GM12878 (cell line): Measurements from ENCODE around the gene METTL23. TPM values are rescaled to one million over a fixed set of nuclear protein-coding genes. Genes with fewer than 3 reads are reported as not detected.

ENCODE experiments used
- CBX5 ChIP-seq: sonication (generic); IDR thresholded peaks from 2 replicates; pipeline ENCODE4 v1.6.1; 2016; ENCODE audit warnings: low read depth, moderate library complexity, mild to moderate bottlenecking, inconsistent platforms
- CEBPB ChIP-seq, 2 experiments: fragments of 150-350 bp in 1 of 2; IDR thresholded peaks; 2 replicates each; pipeline ENCODE4 v1.6.1; 2012 to 2014; ENCODE audit warnings: low read depth in 2 of 2, low read length in 2 of 2, borderline replicate concordance in 1 of 2, inconsistent platforms in 1 of 2
- FOS ChIP-seq: IDR thresholded peaks from 3 replicates; pipeline ENCODE4 v1.6.1; 2011; ENCODE audit warnings: borderline replicate concordance; ENCODE audit not compliant: insufficient read length; ENCODE audit errors: extremely low read depth
- IRF3 ChIP-seq: fragments of 450-650 bp; IDR thresholded peaks from 2 replicates; pipeline ENCODE4 v1.6.1; 2014; ENCODE audit warnings: mild to moderate bottlenecking
- NR2C2 ChIP-seq: IDR thresholded peaks from 2 replicates; pipeline ENCODE4 v1.6.1; 2011; ENCODE audit warnings: borderline replicate concordance, low read depth; ENCODE audit not compliant: control insufficient read depth, insufficient read length
- RB1 ChIP-seq: fragments of 450-650 bp; formaldehyde crosslinking; IDR thresholded peaks from 2 replicates; pipeline ENCODE4 v1.6.1; 2017; ENCODE audit warnings: mild to moderate bottlenecking, borderline replicate concordance
- RBBP5 ChIP-seq: fragments of 200-600 bp; sonication (generic); conservative IDR thresholded peaks from 2 replicates; pipeline ENCODE4 v1.6.1; 2016
- REST ChIP-seq: IDR thresholded peaks from 2 replicates; pipeline ENCODE4 v1.6.1; 2012; ENCODE audit warnings: mild to moderate bottlenecking, low read depth, low read length
- RFX5 ChIP-seq: IDR thresholded peaks from 2 replicates; pipeline ENCODE4 v1.6.1; 2011; ENCODE audit warnings: low read depth, low read length, improper control_type of control experiment
- RUNX3 ChIP-seq: IDR thresholded peaks from 2 replicates; pipeline ENCODE4 v1.6.1; 2012; ENCODE audit warnings: low read length, inconsistent platforms
- SREBF2 ChIP-seq: IDR thresholded peaks from 2 replicates; pipeline ENCODE4 v1.6.1; 2012; ENCODE audit warnings: mild to moderate bottlenecking, low read length
- SUPT20H ChIP-seq: IDR thresholded peaks from 2 replicates; pipeline ENCODE4 v1.6.1; 2011; ENCODE audit warnings: low read depth, mild to moderate bottlenecking, low read length, moderate library complexity, borderline replicate concordance; ENCODE audit not compliant: control insufficient read depth
- ZNF217 ChIP-seq: fragments of 450-650 bp; IDR thresholded peaks from 2 replicates; pipeline ENCODE4 v1.6.1; 2017; ENCODE audit warnings: antibody characterized with exemption, mild to moderate bottlenecking
- ZNF622 ChIP-seq: fragments of 450-650 bp; IDR thresholded peaks from 2 replicates; pipeline ENCODE4 v1.6.1; 2017; ENCODE audit warnings: mild to moderate bottlenecking, inconsistent platforms
- polyA plus RNA-seq, 11 experiments: library from polyadenylated mRNA; depleted of rRNA in 4 of 11; unstranded in 6 of 11; stranded (reverse) in 5 of 11; fragments of >200 nt; fragmentation: Nextera tagmentation in 4 of 11; fragmentation: Illumina TruSeq in 1 of 11; extraction: Ambion mirVana in 4 of 11; extraction: Trizol in 1 of 11; gene quantifications; 1 replicate in 1 of 11; 2 replicates in 10 of 11; pipeline versions ENCODE4 v1.2.1 to v1.2.3, GENCODE V29; 2011 to 2016; ENCODE audit warnings: inconsistent platforms in 2 of 11, missing spikeins in 2 of 11, low read depth in 1 of 11
- total RNA-seq, 4 experiments: library from RNA; depleted of rRNA in 3 of 4; stranded (reverse); fragments of >200 nt in 3 of 4; fragmentation: Illumina TruSeq in 1 of 4; extraction: Trizol in 1 of 4; gene quantifications; 2 replicates each; pipeline versions ENCODE4 v1.2.1 to v1.2.3, GENCODE V29; 2013 to 2021
- TF ChIP-seq, protein P1 (sequence below): fragments of 450-650 bp; IDR thresholded peaks from 2 replicates; pipeline ENCODE4 v1.6.1; 2017; ENCODE audit warnings: mild to moderate bottlenecking, moderate library complexity
- TF ChIP-seq, protein P2 (sequence below), 3 experiments: IDR thresholded peaks in 2 of 3; conservative IDR thresholded peaks in 1 of 3; 2 replicates each; pipeline ENCODE4 v1.5.1; 2011; ENCODE audit warnings: low read depth in 3 of 3, low read length in 3 of 3, mild to moderate bottlenecking in 3 of 3, control low read depth in 2 of 3, moderate library complexity in 2 of 3, inconsistent platforms in 1 of 3, mixed read lengths in 1 of 3; ENCODE audit not compliant: control insufficient read depth in 2 of 3, insufficient read depth in 1 of 3; ENCODE audit errors: extremely low read depth in 1 of 3

Gene METTL23
- total and polyA plus RNA-seq, 10 of the 15 experiments (the other 5 are each of a cell fraction or from before 2014, with no cell fraction given): 25.6 to 61.5 (median 30.9) TPM

DNA sequence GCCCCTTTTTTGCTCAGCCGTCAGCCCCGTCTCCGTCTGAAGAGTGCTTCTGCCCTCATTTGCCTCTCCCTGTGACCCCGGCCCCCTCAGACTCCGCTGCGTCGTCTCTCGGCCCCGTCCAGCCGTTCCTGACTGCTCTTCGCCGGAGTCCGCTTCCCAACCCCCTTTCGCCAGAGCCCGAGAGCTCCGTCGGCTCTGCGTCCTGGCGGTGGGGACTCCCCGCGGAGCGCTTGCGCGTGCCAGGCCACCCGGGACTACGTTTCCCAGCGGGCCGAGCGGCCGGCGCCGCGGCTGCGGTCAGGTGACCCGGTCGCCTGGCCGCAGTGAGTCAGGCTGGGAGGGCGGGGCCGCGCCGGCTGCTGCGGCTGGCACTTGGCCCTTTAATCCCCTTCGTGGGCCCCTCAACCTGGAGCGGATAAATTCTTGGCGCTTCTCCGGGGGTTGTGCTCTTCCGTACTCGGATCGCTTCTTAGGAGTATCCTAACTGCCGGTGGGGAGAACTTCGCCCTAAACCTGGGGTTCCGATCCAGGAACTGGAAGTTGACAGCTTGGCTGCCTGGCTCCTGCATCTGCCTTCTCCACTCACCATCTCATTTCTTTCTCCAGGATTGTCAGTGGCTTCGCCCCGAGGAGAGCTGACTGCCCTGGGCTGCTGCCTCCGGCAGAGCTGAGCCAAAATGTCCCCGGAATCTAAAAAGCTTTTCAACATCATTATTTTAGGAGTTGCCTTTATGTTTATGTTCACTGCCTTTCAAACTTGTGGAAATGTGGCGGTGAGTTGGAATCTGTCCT is 11.2 kb downstream of the METTL23 start, which contains the start of gene MFSD11 (continued):
- TF ChIP-seq, protein P1, sequence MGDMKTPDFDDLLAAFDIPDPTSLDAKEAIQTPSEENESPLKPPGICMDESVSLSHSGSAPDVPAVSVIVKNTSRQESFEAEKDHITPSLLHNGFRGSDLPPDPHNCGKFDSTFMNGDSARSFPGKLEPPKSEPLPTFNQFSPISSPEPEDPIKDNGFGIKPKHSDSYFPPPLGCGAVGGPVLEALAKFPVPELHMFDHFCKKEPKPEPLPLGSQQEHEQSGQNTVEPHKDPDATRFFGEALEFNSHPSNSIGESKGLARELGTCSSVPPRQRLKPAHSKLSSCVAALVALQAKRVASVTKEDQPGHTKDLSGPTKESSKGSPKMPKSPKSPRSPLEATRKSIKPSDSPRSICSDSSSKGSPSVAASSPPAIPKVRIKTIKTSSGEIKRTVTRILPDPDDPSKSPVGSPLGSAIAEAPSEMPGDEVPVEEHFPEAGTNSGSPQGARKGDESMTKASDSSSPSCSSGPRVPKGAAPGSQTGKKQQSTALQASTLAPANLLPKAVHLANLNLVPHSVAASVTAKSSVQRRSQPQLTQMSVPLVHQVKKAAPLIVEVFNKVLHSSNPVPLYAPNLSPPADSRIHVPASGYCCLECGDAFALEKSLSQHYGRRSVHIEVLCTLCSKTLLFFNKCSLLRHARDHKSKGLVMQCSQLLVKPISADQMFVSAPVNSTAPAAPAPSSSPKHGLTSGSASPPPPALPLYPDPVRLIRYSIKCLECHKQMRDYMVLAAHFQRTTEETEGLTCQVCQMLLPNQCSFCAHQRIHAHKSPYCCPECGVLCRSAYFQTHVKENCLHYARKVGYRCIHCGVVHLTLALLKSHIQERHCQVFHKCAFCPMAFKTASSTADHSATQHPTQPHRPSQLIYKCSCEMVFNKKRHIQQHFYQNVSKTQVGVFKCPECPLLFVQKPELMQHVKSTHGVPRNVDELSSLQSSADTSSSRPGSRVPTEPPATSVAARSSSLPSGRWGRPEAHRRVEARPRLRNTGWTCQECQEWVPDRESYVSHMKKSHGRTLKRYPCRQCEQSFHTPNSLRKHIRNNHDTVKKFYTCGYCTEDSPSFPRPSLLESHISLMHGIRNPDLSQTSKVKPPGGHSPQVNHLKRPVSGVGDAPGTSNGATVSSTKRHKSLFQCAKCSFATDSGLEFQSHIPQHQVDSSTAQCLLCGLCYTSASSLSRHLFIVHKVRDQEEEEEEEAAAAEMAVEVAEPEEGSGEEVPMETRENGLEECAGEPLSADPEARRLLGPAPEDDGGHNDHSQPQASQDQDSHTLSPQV: no peak
- TF ChIP-seq RB1 (no peak; the same call in 1 of the 2 replicates), REST (no peak), RFX5 (no peak), CEBPB (IDR thresholded peaks at IDR 0.05; ENCODE audit: borderline replicate concordance in 1 of 2, low read depth in 2 of 2, low read length in 2 of 2) (no peak), ZNF217 (no peak), SUPT20H (no peak), ZNF622 (no peak), FOS (no peak), RBBP5 (no peak), CBX5 (no peak), NR2C2 (no peak), RUNX3 (peak; percentile 84), SREBF2 (no peak), IRF3 (no peak)
- TF ChIP-seq, protein P2, sequence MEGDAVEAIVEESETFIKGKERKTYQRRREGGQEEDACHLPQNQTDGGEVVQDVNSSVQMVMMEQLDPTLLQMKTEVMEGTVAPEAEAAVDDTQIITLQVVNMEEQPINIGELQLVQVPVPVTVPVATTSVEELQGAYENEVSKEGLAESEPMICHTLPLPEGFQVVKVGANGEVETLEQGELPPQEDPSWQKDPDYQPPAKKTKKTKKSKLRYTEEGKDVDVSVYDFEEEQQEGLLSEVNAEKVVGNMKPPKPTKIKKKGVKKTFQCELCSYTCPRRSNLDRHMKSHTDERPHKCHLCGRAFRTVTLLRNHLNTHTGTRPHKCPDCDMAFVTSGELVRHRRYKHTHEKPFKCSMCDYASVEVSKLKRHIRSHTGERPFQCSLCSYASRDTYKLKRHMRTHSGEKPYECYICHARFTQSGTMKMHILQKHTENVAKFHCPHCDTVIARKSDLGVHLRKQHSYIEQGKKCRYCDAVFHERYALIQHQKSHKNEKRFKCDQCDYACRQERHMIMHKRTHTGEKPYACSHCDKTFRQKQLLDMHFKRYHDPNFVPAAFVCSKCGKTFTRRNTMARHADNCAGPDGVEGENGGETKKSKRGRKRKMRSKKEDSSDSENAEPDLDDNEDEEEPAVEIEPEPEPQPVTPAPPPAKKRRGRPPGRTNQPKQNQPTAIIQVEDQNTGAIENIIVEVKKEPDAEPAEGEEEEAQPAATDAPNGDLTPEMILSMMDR (IDR thresholded peaks at IDR 0.05 in 2 of 3, conservative IDR thresholded peaks at IDR 0.05 in 1 of 3; ENCODE audit: control insufficient read depth in 2 of 3, extremely low read depth in 1 of 3, insufficient read depth in 1 of 3, low read depth in 3 of 3, low read length in 3 of 3): no peak
